Uterus (tissue), 2 donors: ENCODE results near the gene LY9.

ENCODE experiments used
- POLR2A ChIP-seq, 2 donors: fragments of 450-650 bp; IDR thresholded peaks; one replicate each; pipeline ENCODE4 v1.6.1; 2016; ENCODE audit warnings: antibody characterized with exemption in 2 of 2, mild to moderate bottlenecking in 1 of 2, moderate library complexity in 1 of 2
- TF ChIP-seq, protein P1 (sequence below), 4 experiments: fragments of 200-600 bp in 2 of 4; fragments of 450-650 bp in 2 of 4; sonication (generic) in 2 of 4; IDR thresholded peaks; one replicate each; pipeline ENCODE4 v1.5.1; 2016 to 2019; ENCODE audit warnings: antibody characterized with exemption in 4 of 4, mild to moderate bottlenecking in 2 of 4, moderate library complexity in 1 of 4

- TF ChIP-seq, protein P1, sequence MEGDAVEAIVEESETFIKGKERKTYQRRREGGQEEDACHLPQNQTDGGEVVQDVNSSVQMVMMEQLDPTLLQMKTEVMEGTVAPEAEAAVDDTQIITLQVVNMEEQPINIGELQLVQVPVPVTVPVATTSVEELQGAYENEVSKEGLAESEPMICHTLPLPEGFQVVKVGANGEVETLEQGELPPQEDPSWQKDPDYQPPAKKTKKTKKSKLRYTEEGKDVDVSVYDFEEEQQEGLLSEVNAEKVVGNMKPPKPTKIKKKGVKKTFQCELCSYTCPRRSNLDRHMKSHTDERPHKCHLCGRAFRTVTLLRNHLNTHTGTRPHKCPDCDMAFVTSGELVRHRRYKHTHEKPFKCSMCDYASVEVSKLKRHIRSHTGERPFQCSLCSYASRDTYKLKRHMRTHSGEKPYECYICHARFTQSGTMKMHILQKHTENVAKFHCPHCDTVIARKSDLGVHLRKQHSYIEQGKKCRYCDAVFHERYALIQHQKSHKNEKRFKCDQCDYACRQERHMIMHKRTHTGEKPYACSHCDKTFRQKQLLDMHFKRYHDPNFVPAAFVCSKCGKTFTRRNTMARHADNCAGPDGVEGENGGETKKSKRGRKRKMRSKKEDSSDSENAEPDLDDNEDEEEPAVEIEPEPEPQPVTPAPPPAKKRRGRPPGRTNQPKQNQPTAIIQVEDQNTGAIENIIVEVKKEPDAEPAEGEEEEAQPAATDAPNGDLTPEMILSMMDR (IDR thresholded peaks at IDR 0.05) = no peak
- no peak for TF ChIP-seq POLR2A (IDR thresholded peaks at IDR 0.05)
Measured at GRCh38 chr1:160797271-160797709, 1.3 kb downstream of the LY9 start.
